OCI-LY7 (cell line): ENCODE measurements around the gene ZNF430. TPM values are rescaled to one million over a fixed set of nuclear protein-coding genes. Genes with fewer than 3 reads are reported as not detected.
A peak's percentile ranks its signal among the peaks of the same experiment; 100 is the strongest.
"Not testable (repeated sequence)": the region's sequence is repeated elsewhere in the genome, so short reads cannot be mapped to it uniquely, and the experiment has no call there.

Experiments
- Bru-seq: library from RNA; stranded (reverse); fragments of 400-500 nt; gene quantifications from one replicate; lab custom pipeline; 2021; lab: Mats Ljungman, UMichigan
- BruChase-seq, 2 experiments: library from RNA; stranded (reverse); fragments of 400-500 nt; gene quantifications; one replicate each; lab custom pipeline; 2021; lab: Mats Ljungman, UMichigan
- BruUV-seq: library from RNA; stranded (reverse); fragments of 400-500 nt; replicated peaks from 2 replicates; lab custom pipeline; 2021; lab: Mats Ljungman, UMichigan
- CTCF ChIA-PET: fragments of 300-600 bp; sonication (Branson Sonifier 250); formaldehyde crosslinking; loops from one replicate; lab custom pipeline; 2022; ENCODE audit warnings: antibody characterized with exemption; ENCODE audit not compliant: unreplicated experiment; lab: Charles Lee
- POLR2A ChIA-PET: fragments of 300-600 bp; sonication (Branson Sonifier 250); formaldehyde crosslinking; loops from one replicate; lab custom pipeline; 2022; ENCODE audit warnings: antibody characterized with exemption; lab: Charles Lee
- DNase-seq: peaks from one replicate; pipeline ENCODE4 v3.0.0-alpha.2; 2015; ENCODE audit warnings: low spot score
- H2AFZ ChIP-seq: fragments of 200-600 bp; sonication (generic), shearing (Covaris generic); 2 replicates; pipeline ENCODE4 v1.6.1; 2014; ENCODE audit warnings: mild to moderate bottlenecking, antibody characterized with exemption, low read length, moderate library complexity
- H3K27ac ChIP-seq: fragments of 200-600 bp; sonication (generic); 2 replicates; pipeline ENCODE4 v1.5.1; 2014; ENCODE audit warnings: mixed run types, low read depth, mild to moderate bottlenecking, moderate library complexity, low read length, inconsistent platforms; ENCODE audit not compliant: poor library complexity, severe bottlenecking
- H3K36me3 ChIP-seq: fragments of 200-600 bp; sonication (generic); 2 replicates; pipeline ENCODE4 v1.6.1; 2014; ENCODE audit warnings: mild to moderate bottlenecking, antibody characterized with exemption, low read length, moderate library complexity, mixed read lengths; ENCODE audit not compliant: insufficient read depth
- H3K4me1 ChIP-seq: fragments of 200-600 bp; sonication (generic); 2 replicates; pipeline ENCODE4 v1.5.1; 2014; ENCODE audit warnings: mild to moderate bottlenecking, low read length; ENCODE audit not compliant: insufficient read depth, poor library complexity, severe bottlenecking
- H3K4me2 ChIP-seq: fragments of 200-600 bp; sonication (generic); 2 replicates; pipeline ENCODE4 v1.6.1; 2014; ENCODE audit warnings: mild to moderate bottlenecking, low read length
- H3K4me3 ChIP-seq: fragments of 200-600 bp; sonication (generic); 2 replicates; pipeline ENCODE4 v1.5.1; 2014; ENCODE audit warnings: mild to moderate bottlenecking, low read depth, low read length; ENCODE audit not compliant: poor library complexity, severe bottlenecking
- H3K79me2 ChIP-seq: fragments of 200-600 bp; sonication (generic); 2 replicates; pipeline ENCODE4 v1.6.1; 2016; ENCODE audit warnings: low read depth, mild to moderate bottlenecking, low read length, moderate library complexity, mixed read lengths; ENCODE audit not compliant: insufficient read depth
- H3K9me2 ChIP-seq: fragments of 200-600 bp; sonication (generic); 2 replicates; pipeline ENCODE4 v1.6.1; 2016; ENCODE audit warnings: mild to moderate bottlenecking, low read length, mixed read lengths; ENCODE audit not compliant: insufficient read depth
- H3K9me3 ChIP-seq: fragments of 200-600 bp; sonication (generic); 2 replicates; pipeline ENCODE4 v1.6.1; 2014; ENCODE audit warnings: mild to moderate bottlenecking, mixed run types, low read length, mixed read lengths
- H4K20me1 ChIP-seq: fragments of 200-600 bp; sonication (generic); 2 replicates; pipeline ENCODE4 v1.6.1; 2014; ENCODE audit warnings: mild to moderate bottlenecking, antibody characterized with exemption, low read length, moderate library complexity, mixed read lengths; ENCODE audit not compliant: insufficient read depth
- CTCF ChIP-seq: fragments of 200-600 bp; sonication (generic); conservative IDR thresholded peaks from 2 replicates; pipeline ENCODE4 v1.5.1; 2014; ENCODE audit warnings: mild to moderate bottlenecking, antibody characterized with exemption, low read length, moderate library complexity, mixed read lengths
- EZH2phosphoT487 ChIP-seq: fragments of 200-600 bp; sonication (generic); IDR thresholded peaks from 2 replicates; pipeline ENCODE4 v1.6.1; 2018; ENCODE audit warnings: low read depth, borderline replicate concordance, mild to moderate bottlenecking, mixed run types, antibody characterized with exemption, low read length, moderate library complexity, mixed read lengths
- intact Hi-C: fragments of 100-400 bp; cut with micrococcal nuclease; formaldehyde crosslinking; loops from one replicate; pipeline ENCODE4 v1.10.0; 2022; ENCODE audit not compliant: unreplicated experiment
- long read RNA-seq: library from polyadenylated mRNA; stranded (forward); transcript quantifications from one replicate; pipeline ENCODE4 v2.0.0, GENCODE V29; 2022
- total RNA-seq, 2 experiments: library from RNA; depleted of rRNA in 1 of 2; stranded (reverse); fragments of >200 nt in 1 of 2; shearing (Covaris generic) in 1 of 2; gene quantifications; 2 replicates each; pipeline ENCODE4 v1.2.3, GENCODE V29; 2014 to 2022

The ZNF430 gene
- total RNA-seq (2014; rRNA removed; shearing (Covaris generic)) = 14.0 and 28.7 TPM in 2 replicates
- 31.5 and 31.7 TPM in 2 replicates for total RNA-seq (2022)
- Bru-seq, nascent RNA = percentile 93 among the genes with signal in this experiment
- BruChase-seq, experiment 1, labeled RNA remaining after a 6-hour chase = percentile 88 among the genes with signal in this experiment
- BruChase-seq, experiment 2, labeled RNA remaining after a 2-hour chase = percentile 86 among the genes with signal in this experiment
- long read RNA-seq, transcript ZNF430-201 (5 exons, 3,923 nt) = major isoform, 27 of 53 reads
- long read RNA-seq, partial matches to known transcripts = 5 of 53 reads
- long read RNA-seq, other reads (novel, unspliced or antisense) = 21 of 53 reads

- Histone ChIP-seq H3K4me2 (peak within 1 kb of the TSS; percentile 70), H2AFZ (peak within 1 kb of the TSS; percentile 66; the same call in 1 of the 2 replicates), H3K4me1 (peaks cover 21% of the 10 kb centered on the region), H4K20me1 (peaks cover 9% of the 10 kb centered on the region; the same call in 1 of the 2 replicates), H3K4me3 (peak within 1 kb of the TSS; percentile 97), H3K36me3 (peaks cover 36% of the 10 kb centered on the region), H3K9me2 (no peaks in the 10 kb centered on the region), H3K79me2 (peaks cover 49% of the 10 kb centered on the region), H3K27ac (peak within 1 kb of the TSS; percentile 73), H3K9me3 (no peaks in the 10 kb centered on the region)
- POLR2A ChIA-PET = interaction anchor here (0.6 to 2.3 kb wide), 6 partner anchors 8 to 1400 kb away, joined by 3 to 8 read pairs (median 4); partner anchors contain the start of gene ZNF66
- DNase-seq = peak; percentile 99
- TSS peak; percentile 65 for BruUV-seq
- CTCF ChIA-PET = no interaction called here
- TF ChIP-seq CTCF = no peak
- intact Hi-C loops = loop anchor here (5.0 kb wide), 3 partner anchors 62 to 122 kb away; partner anchors contain the start of genes ZNF431, ZNF714 and ZNF85
Observed at GRCh38 chr19:21020298-21021227, at the start of gene ZNF430. TSS of gene ZNF430 (plus strand) at chr19:21020657. CDS start at chr19:21020801, 144 bp downstream.

- POLR2A ChIA-PET, H3K36me3 ChIP-seq, H3K4me3 ChIP-seq, H3K9me3 ChIP-seq, H3K27ac ChIP-seq, CTCF ChIA-PET, BruUV-seq, intact Hi-C loops, H3K4me1 ChIP-seq, H4K20me1 ChIP-seq, H3K9me2 ChIP-seq, H3K79me2 ChIP-seq, H2AFZ ChIP-seq, H3K4me2 ChIP-seq, DNase-seq: not testable (repeated sequence)
Observed at GRCh38 chr19:20992788-20993187, 27.7 kb upstream of the ZNF430 start.

GRCh38 chr19:20999731-21000352 lies 20.6 kb upstream of the ZNF430 start:
- POLR2A ChIA-PET = interaction anchor here (0.6 to 1.6 kb wide), 5 partner anchors 17 to 1068 kb away, joined by 3 to 9 read pairs (median 4); partner anchors contain the start of genes ZNF66 and ZNF85
- Histone ChIP-seq H4K20me1 (no peaks in the 10 kb centered on the region), H3K4me2 (peak overlapping the region; percentile 60), H3K9me3 (no peaks in the 10 kb centered on the region), H3K4me3 (peak overlapping the region; percentile 75), H3K27ac (peak overlapping the region; percentile 61), H3K9me2 (no peaks in the 10 kb centered on the region), H3K36me3 (no peaks in the 10 kb centered on the region), H3K79me2 (peaks cover 11% of the 10 kb centered on the region; the same call in 1 of the 2 replicates), H2AFZ (peak overlapping the region; percentile 56; the same call in 1 of the 2 replicates), H3K4me1 (no peaks in the 10 kb centered on the region)
- TF ChIP-seq CTCF (no peak), EZH2phosphoT487 (no peak)
- intact Hi-C loops = no loop called here
- CTCF ChIA-PET = no interaction called here
- DNase-seq = peak; percentile 93
- BruUV-seq = TSS peak; percentile 87
